HG02938 (cell line): Measurements from ENCODE around the gene CHKB.
"Not testable (repeated sequence)": the region's sequence is repeated elsewhere in the genome, so short reads cannot be mapped to it uniquely, and the experiment has no call there.

Experiments used
- ATAC-seq: cut with Tn5 transposase; IDR thresholded peaks from one replicate; pipeline ENCODE4 v1.9.1; 2021; ENCODE audit warnings: mild to moderate bottlenecking, moderate library complexity; ENCODE audit not compliant: unreplicated experiment

Gene CHKB

GRCh38 chr22:50582493-50583293 lies at the start of gene CHKB:
Gene CHKB, minus strand, starts transcription at chr22:50582849. Its CDS starts 68 bp downstream, at chr22:50582781.
- peak; percentile 85 for ATAC-seq

- no peak for ATAC-seq
Observed at GRCh38 chr22:50630376-50630775, 47.7 kb upstream of the CHKB start.

- no peak for ATAC-seq
Observed at GRCh38 chr22:50628543-50629134, 46.0 kb upstream of the CHKB start.

- ATAC-seq: peak; percentile 58
Observed at GRCh38 chr22:50627642-50628542, 45.2 kb upstream of the CHKB start, which contains the start of gene ARSA. Gene ARSA, minus strand, starts transcription at chr22:50628152. Its CDS starts 373 bp downstream, at chr22:50627779.

GRCh38 chr22:50626850-50627641 lies 44.4 kb upstream of the CHKB start:
- ATAC-seq: no peak

- no peak for ATAC-seq
Observed at GRCh38 chr22:50626314-50626849, 43.7 kb upstream of the CHKB start.

- no peak for ATAC-seq
Observed at GRCh38 chr22:50625568-50626313, 43.1 kb upstream of the CHKB start.

GRCh38 chr22:50625131-50625567 lies 42.5 kb upstream of the CHKB start:
- no peak for ATAC-seq

- ATAC-seq: no peak
Observed at GRCh38 chr22:50624347-50625130, 41.9 kb upstream of the CHKB start.

- ATAC-seq: no peak
Observed at GRCh38 chr22:50622723-50623327, 40.2 kb upstream of the CHKB start.

GRCh38 chr22:50621948-50622722 lies 39.5 kb upstream of the CHKB start:
- no peak for ATAC-seq

- no peak for ATAC-seq
Observed at GRCh38 chr22:50621356-50621880, 38.8 kb upstream of the CHKB start.

GRCh38 chr22:50620593-50621355 lies 38.1 kb upstream of the CHKB start:
- ATAC-seq: no peak

GRCh38 chr22:50614296-50614695 lies 31.6 kb upstream of the CHKB start:
- not testable (repeated sequence) for ATAC-seq

GRCh38 chr22:50613291-50613981 lies 30.8 kb upstream of the CHKB start:
- no peak for ATAC-seq
